Stimulated activated CD4-positive, alpha-beta T cell treated with anti-CD3 and anti-CD28 coated beads, Interleukin-1b, Interleukin-23, amount 100 ng/mL, for 48 hours (primary cell): Measurements from ENCODE around the gene FAM228A.
"Not testable (repeated sequence)": the region's sequence is repeated elsewhere in the genome, so short reads cannot be mapped to it uniquely, and the experiment has no call there.

Experiments used
- DNase-seq: peaks from one replicate; pipeline ENCODE4 v3.0.0-alpha.2; 2020

The FAM228A gene

DNA sequence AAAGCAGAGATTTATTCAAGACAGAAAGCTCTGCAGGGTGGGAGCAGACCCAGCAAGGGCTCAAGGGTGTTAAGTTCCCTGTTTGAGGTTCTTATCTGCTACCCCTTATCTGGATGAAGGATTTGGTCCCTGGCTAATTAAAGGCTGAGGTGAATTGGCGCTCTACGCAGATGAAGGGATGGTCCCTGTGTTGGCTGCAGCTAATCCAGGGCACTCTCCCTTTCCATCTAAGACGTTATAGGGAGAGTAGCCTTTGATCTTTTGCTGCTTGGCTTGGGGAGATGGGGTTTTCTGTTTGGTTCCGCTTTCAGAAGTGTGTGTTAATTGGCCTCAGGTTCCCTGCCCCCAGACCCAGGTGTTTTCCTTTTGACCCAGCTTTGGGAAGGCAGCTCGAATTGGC is 17.0 kb downstream of the FAM228A start:
- DNase-seq = no peak

DNA sequence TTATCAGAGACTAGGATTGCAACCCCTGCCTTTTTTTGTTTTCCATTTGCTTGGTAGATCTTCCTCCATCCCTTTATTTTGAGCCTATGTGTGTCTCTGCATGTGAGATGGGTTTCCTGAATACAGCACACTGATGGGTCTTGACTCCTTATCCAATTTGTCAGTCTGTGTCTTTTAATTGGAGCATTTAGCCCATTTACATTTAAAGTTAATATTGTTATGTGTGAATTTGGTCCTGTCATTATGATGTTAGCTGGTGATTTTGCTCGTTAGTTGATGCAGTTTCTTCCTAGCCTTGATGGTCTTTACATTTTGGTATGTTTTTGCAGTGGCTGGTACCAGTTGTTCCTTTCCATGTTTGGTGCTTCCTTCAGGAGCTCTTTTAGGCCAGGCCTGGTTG is 22.4 kb downstream of the FAM228A start:
- not testable (repeated sequence) for DNase-seq

DNA sequence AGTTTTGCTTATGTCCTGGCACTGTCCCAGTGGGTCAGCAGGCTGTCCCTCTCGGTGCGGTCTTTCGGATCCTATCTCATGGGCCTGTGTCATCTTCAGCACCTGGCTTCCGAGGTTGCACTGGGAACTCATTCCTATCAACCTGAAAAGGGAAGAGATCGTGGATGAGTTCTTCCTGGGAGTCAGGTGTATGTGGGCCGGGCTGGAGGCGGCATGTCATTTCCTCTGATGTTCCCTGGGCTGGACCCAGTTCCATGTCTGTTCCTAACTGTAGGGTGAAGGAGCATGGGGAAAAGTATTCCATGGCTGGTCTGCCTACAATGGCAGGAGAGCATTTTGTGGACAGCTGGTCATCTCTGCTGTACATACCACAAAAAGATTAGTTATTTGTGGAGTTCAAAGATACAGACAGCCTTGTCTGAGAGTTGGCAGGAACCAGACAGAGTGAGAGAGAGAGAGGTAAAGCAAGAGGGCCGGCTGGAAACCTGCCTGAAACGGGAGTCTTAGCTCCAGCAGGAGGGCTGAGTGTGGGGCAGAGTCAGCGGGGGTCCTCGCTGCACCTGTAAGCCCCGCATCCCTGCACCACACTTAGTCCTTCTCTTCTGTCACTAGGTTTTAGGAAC is 25.2 kb downstream of the FAM228A start:
- no peak for DNase-seq

DNA sequence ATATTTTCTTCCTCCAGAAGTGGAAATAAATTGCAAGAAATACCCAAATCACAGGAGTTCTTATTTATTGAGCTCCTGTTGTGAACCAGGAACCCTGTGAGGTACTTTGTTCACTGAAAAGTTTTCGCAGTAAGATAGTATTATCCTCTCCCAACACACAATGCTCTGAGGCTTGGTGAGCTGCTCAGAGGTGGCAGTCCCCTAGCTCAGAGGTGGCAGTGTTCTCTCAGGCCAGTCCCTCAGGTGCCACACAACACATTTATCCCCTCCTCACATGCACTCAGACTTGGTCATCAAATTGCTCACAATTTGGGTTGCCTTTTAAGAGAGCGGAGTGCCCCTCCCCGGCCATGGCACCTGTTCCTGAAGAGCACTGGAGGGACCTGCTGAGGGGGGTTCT is 25.9 kb downstream of the FAM228A start:
- DNase-seq = no peak

DNA sequence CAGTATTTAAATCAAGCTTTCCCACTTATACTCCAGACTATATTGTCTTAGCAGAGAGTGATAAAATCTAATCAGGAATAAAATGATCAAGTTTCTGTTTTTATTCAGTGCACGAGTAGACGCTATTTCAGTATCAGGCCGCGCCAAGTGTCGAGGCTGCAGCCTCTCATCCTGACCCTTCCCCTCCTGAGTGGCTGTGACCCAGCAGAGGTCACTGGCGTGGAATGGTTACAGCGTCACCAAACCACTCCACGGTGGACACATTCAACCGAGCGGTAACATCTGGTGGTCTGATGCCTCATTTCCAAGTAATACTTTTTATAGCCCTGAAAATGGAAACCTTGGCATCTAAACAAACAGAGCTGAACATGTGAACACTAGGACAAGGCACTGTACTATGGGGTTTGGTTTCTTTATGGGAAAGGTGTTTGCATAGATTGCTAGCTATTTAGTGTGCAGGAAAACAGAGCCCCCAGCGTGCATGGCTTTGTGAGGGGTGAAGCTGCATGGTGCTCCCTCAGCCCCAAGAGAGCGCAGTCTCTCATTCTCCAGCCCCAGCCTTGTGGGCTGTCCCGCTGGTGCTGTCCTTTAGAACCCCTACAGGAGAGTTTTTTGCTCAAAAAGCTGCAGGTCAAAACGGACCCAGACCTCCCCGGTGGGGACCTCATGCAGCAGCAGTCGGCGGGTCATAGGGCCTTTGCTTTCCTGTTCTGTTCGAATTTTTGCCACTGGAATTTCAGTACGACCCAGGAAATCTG is 28.4 kb downstream of the FAM228A start:
- no peak for DNase-seq

DNA sequence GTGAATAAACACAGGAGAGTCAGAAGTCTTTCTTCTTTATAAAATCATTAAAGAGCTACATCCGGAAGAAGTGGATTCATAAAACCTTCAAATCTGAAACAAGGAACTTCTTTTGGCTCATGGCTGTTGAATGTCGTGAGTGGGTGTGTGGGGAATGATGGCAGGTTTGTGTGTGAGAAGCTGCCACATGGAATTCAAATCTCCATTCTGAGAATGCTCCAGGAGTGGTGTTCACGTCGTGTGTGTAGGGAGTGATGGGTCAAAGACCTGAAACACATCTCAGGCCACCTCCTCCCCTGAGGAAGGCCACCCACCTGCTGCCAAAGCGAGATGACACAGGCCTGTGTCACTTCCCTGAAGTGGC is 28.9 kb downstream of the FAM228A start:
- DNase-seq = no peak

DNA sequence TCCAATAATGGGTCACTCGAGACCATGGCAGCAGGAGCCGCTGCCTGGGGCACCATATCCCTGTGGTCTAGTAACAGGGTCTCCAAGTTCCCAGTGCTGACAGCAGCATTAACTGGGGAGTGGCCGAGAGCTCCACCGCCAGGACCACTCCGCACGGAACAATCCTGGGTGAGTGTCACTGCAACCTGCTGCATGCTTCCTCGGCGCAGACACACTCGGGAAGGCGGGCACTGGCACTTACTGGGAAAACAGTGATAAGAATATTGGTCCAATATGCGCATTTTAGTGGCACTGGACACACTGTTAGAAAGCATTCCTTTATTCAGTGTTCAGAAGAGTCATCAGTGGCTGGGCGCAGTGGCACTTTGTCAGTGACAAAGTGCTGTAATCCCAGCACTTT is 29.7 kb downstream of the FAM228A start:
- DNase-seq = no peak

DNA sequence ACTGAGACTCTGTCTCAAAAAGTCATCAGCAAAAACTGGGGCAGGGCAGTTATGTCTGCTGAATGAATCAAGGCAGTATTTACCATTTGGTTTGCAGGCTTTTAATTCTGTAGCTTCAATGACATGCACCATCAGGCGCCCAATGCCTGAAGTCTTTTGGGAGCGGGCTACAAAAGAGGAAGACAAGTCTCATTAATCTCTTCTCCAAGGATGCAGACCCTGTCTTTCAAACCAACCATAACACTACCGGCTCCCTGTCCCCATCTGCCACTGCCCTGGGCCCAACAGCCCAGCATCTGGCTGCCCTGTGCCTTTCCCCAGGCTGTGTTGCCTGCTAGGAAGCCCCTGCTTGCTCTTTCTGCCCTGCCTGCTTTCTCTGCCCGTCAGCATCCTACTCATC is 30.3 kb downstream of the FAM228A start:
- DNase-seq = no peak

DNA sequence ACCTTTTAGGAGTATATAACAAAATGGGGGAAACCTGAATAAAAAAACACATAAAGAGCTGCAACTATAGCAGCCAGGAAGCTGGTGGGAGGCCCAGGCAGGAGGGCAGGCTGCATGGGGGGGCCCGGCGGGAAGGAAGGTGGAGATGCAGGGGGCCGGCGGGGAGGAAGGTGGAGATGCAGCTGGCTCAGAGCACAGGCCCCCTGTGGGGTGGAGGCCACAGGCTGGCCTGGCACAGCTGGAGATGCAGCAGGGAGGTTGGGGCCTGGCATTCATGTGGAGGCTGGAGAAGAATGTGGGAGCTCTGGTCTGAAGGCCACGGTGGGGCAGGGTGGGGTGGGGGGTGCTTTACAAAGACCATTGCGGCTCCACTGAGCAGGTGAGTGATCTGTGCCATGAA is 31.4 kb downstream of the FAM228A start:
- DNase-seq = no peak

DNA sequence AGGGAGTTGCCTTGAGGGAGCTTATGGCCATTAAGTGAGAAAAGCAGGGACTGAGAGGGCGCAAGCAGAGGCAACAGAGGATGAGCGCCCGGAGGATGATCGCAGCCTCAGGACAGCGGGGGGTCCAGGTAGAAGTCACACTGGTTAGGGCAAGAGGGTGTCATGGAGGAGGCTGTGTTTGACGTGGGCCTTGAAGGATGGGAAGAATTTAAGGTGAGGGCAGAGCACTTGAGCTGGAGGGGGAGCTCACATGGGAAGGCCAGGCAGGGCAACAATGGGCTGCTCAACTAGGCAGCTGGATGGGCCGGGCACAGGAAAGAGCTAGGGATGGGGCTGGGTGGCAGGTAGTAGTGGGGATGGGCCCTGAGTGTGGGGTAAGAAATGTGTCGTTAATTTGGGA is 31.9 kb downstream of the FAM228A start:
- DNase-seq = no peak

DNA sequence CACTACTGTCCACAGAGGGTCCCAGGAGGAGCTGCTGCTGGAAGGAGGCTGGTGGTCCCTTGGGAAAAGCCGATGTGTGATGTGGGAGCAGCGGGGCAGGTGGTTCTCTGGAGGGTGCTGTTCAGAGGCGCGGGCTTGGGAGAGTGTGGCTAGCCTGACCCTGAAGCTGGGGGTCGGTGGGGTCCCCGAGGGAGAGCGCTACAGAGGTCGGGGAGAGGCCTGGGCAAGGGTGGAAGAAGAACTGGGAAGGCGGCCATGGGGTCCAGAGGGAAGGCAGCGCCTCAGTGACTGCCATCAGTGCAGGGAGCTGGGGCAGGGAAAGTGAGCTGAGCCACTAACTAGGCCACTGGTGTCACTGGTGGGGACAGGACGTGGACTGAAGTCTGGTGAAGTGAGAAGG is 32.5 kb downstream of the FAM228A start:
- DNase-seq = no peak

DNA sequence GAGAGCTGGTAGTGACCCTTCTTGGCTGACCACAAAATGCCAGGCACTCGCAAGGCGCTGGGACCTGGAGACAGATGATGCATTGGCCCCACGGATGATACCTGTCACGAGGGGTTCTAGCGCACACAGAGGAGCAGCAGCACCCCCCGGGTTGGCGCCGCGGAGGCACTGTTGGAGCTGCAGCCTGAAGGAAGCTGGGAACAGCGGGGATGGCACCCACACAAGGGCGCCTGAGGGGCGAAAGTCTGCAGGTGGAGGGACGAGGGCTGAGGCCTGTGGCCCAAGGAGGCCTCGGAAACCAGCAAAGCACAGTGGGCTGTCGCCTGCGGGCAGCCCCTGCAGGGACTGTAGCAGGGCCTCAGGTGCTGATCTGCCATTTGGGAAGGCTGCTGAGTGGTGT is 33.6 kb downstream of the FAM228A start:
- no peak for DNase-seq

DNA sequence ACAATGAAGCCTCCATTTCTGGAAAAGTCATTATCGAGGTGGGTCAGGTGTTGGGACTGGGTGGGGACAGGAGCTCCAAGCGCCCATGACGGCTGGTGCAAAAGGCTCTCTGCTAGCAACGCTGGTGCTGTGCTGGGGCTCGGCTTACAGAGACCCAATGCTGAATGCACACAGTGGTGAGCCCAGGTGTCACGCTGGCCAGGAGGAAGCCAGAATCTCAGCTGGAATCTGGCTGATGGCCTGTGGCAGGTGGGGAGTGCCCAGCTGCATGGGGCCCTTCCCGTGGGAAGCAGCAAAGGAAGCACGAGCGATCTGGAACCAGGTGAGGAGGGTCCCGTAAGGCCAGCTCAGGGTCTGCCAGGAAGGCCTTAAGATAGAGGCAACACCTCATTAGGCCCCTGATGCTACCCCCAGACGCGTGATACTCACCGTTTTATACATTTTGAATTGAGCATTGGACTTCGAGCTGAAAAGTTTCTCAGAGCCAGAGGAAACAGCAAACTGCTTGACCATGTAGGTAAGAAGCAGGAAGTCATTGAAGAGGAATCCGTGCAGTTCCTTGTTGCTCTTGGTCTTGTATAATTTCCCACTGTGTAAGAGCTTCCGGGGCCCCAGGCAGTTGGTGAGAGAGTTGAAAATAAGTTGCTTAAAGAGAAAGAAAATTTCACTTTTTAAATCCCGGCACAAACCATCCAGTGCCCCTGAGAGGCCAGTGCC is 34.7 kb downstream of the FAM228A start:
- no peak for DNase-seq

DNA sequence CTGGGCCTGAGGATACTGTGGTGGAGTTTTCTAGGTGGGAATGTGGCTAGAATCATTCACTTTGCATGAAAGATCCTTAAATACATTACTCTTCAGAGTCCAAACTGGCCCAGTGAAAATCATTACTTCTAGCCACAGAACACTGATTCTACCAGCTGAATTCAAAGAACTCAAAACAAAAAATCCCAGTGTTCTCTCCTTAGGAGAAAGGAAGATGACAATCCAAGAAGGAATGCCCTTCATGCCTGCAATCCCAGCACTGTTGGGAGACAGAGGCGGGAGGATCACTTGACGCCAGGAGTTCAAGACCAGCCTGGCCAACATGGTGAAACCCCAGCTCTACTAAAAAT is 35.2 kb downstream of the FAM228A start:
- no peak for DNase-seq

DNA sequence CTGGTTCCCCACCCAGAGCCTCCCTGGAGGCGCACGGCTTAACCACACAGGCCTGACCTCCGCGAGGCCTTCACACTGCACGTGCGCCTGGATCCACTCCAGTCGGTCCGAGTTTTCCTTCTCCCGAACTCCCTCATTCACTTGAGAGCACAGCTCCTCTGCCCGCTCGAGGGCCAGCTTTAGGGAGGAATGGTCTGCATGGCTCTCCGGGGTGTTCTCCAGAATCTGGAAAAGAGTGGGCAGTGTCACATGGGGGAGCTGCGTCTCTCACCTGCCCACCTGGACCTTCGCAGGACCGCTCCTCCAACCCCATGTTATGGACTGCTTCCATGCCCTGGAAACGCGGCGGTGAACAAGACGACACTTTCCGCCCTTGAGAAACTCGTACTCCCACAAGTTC is 35.9 kb downstream of the FAM228A start:
- DNase-seq = no peak

DNA sequence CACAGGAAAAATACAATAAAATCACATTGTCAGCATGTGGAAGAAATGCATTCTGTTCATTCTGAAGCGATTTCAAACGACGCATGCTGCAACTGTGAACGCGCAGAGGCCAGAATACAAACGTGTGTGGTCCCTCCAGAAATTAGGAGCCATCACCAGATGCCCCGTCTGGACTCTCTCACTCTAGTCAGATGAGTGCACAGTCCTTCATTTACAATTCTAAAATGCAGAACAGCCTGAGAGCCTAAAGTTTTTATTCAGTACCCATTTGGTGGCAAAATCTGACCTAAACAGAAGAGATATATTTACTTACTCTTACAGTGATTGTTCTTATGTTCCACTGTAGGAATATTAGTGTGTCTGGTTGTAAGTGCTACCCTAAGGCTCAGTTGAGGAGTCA is 36.6 kb downstream of the FAM228A start:
- no peak for DNase-seq

DNA sequence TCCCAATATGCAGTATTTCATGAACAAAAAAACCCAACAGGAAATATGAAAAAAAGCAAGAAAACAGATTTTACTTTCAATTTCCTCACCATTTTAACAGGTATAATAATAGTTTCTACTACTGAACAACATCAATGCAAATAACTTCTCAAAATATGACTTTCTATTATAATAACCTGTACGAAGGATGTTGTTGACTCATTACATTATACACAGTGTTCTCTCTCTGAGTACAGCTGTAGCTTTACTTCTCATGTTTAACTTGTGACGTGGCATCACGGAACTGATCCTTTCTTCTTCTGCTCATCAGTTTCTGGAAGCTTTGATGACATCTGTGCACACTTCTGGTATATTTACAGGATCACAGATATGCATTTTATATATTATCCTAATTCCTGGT is 40.0 kb downstream of the FAM228A start:
- no peak for DNase-seq

DNA sequence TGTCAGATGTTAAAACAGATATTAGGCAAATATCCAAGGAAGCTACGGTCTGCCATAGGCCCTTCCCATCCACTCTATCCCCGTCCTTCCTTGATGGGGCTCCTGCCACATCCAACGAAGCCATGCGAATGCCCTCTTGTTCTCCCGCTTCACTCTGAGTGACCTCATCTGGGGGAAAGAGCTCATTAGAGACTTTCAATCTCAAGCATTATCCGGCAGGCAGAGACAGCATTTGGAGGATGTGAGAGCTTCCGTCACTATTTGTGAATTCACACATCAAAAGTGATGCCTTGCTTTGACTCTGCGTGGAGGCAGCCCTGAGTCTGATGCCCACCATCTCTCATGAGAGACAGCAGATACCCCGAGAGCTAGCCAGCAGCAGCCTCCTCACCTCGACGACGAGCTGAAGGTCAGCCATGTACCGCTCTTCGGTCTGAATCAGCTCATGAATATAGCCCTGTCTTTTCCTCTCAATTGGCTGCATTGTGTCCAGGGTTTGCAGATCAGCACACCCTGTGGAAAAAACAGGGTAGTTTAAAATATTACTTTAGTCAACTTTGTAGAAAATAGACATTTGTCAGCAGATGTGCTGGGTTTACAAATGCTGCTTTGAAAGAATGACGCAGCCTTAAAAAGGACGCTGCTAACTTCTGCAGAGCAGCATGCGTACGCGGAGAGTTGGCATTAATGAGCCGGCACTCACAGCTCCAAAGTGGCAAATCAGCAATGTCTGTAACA is 45.9 kb downstream of the FAM228A start:
- no peak for DNase-seq

DNA sequence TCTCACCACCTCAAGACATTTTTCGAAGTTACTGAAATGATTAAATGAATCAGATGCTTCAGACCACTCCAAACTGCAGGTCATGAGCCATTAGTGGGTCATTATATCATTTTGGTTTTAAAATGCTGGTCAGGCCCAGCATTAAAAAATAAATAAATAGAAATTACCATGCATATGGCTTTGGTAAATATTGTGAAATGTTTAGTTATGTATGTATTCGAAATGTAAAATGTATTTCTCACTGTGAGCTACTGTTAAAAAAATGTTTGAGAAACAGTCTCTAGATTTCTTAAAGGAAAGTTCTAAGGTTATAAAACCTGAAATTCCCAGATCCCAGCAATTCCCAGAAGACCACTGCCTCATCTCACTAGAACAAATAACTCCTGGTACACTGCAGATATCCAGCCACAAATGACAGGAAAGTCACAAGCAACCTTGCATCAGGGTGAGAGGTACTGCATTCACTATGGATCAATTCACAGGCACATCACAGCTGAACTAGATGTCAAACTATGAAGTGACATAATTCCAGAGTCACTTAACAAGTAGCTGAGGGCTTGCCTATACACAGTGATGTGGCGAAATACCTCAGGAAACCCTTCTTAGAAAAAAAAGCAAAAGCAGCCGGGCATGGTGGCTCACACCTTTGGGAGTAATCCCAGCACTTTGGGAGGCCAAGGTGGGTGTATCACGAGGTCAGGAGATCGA is 46.6 kb downstream of the FAM228A start:
- no peak for DNase-seq

DNA sequence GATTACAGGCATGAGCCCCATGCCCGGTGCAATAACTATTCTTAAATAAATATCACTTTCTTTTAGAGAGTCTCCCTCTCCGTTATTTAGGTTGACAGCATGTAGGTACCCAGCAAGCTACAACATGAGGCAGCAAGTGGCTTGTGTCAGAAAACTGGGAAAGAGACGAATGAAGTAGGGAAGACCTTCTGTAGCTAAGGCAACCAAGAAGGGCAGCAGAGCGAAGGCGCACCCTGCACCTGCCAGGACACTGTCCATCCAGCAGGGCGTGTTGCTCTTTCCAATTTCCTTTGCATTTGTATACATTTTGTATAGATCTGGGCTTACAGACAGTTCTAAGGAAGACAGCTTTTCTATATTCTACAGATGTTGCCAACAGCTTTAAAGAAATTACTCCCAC is 48.1 kb downstream of the FAM228A start:
- no peak for DNase-seq

DNA sequence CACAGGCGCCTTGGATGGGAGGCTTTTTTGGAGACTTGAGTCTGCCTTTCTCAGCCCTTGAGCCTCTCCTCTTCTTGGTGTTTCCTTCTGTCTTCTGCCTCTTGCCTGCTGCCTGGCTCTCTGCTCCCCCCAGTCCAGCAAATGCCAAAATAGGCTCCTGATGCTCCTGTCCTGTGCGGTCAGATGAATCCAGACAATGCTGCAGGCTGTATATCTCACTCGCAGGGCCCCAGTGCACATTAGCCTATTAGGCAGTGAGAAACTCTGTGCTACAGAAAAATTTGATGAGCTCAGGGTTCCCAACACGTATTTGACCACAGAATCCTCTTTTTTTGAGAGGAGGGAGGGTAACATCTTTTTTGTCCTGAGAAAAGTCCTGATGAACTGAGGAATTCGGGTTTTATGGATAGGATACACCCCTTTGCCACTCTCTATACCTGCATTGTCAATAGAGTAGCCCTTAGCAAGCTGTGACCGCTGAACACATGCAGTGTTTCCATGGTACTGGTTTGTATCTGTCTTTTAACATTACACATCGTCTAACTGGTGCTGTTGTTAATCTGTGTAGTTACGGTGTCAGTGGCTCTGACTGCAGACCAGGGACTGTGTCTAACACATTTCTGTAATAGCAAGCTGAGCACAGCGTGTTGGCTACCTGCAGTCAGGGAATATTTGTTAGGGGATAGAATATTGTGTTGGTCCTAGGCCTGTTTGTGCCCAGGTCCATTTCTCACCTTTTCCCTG is 50.8 kb downstream of the FAM228A start:
- DNase-seq = no peak

DNA sequence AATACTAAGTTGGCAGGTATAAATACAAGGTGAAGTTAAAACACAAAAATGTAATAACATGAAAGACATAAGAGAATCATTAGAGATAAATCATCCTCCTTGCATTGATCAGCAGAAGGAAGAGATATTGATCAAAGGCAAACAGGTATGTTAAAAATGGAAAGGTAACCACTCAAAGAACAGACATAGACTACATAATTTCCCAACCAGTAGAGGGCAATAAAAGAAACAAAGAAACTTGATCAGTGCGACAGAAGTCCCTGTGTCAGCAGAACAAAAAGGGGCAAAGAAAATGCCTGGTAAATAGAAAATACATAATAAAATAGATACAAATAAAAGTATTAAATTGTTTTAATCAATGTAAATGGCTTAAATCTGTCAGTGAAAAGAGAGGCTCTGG is 53.6 kb downstream of the FAM228A start:
- no peak for DNase-seq
